ENCODE data around the gene OLFM2. TPM values are rescaled to one million over a fixed set of nuclear protein-coding genes. Genes with fewer than 3 reads are reported as not detected.

OLFM2 gene
- total and polyA plus RNA-seq, 10 donors = 1.5 to 4.6 (median 2.5) TPM

GRCh38 chr19:9839415-9839814, 96.9 kb downstream of the OLFM2 start:
- intact Hi-C loops (cut with DNase I; ENCODE audit: low total_unique reads) = no loop called here
- peaks cover 12 to 39% (median 25%) of the 10 kb centered on the region in 6 donors for H3K4me1 ChIP-seq
- H3K4me3 ChIP-seq = no peak overlapping the region
- no peak overlapping the region for H3K27ac ChIP-seq
- H3K36me3 ChIP-seq = peaks cover 3 to 71% (median 62%) of the 10 kb centered on the region in 6 donors
- H3K27me3 ChIP-seq (replicated peaks in 1 of 7) = no peaks in the 10 kb centered on the region
- no peak for DNase-seq
- WGBS, 5 donors = 80 to 95% (median 87%) methylated on average over 1 of the region's 1 CpG
- TF ChIP-seq POLR2AphosphoS5 (IDR thresholded peaks at IDR 0.05) = no peak
- no peak for TF ChIP-seq CTCF (IDR thresholded peaks at IDR 0.05 in 8 of 11, conservative IDR thresholded peaks at IDR 0.05 in 3 of 11)
- TF ChIP-seq POLR2A (IDR thresholded peaks at IDR 0.05) = no peak
- H3K9me3 ChIP-seq = peaks cover 0 to 14% (median 9%) of the 10 kb centered on the region in 8 donors

GRCh38 chr19:9838324-9838723, 98.0 kb downstream of the OLFM2 start:
- peaks cover 3 to 60% (median 52%) of the 10 kb centered on the region in 6 donors for H3K36me3 ChIP-seq
- DNase-seq = no peak
- 89 to 97% (median 92%) methylated on average over 5 to 15 of the region's 15 CpGs for WGBS, 5 donors
- intact Hi-C loops (cut with DNase I; ENCODE audit: low total_unique reads) = no loop called here
- H3K4me1 ChIP-seq = peaks cover 12 to 43% (median 28%) of the 10 kb centered on the region in 6 donors
- TF ChIP-seq POLR2A (IDR thresholded peaks at IDR 0.05) (no peak), POLR2AphosphoS5 (IDR thresholded peaks at IDR 0.05) (peak in 1 of 3 donors; percentile 10), CTCF (IDR thresholded peaks at IDR 0.05 in 8 of 11, conservative IDR thresholded peaks at IDR 0.05 in 3 of 11) (no peak)
- no peaks in the 10 kb centered on the region for H3K27me3 ChIP-seq (replicated peaks in 1 of 7)
- H3K27ac ChIP-seq = no peak overlapping the region
- no peak overlapping the region for H3K4me3 ChIP-seq
- peaks cover 0 to 5% (median under 1%) of the 10 kb centered on the region in 8 donors for H3K9me3 ChIP-seq

- WGBS, 5 donors = 8 to 16% (median 12%) methylated on average over 5 of the region's 5 CpGs
- H3K27ac ChIP-seq = peak overlapping the region in 1 of 8 donors; percentile 90
- peaks cover 12 to 43% (median 28%) of the 10 kb centered on the region in 6 donors for H3K4me1 ChIP-seq
- TF ChIP-seq POLR2AphosphoS5 (IDR thresholded peaks at IDR 0.05) (no peak), POLR2A (IDR thresholded peaks at IDR 0.05) (no peak), CTCF (IDR thresholded peaks at IDR 0.05 in 8 of 11, conservative IDR thresholded peaks at IDR 0.05 in 3 of 11) (no peak)
- no peaks in the 10 kb centered on the region for H3K9me3 ChIP-seq
- H3K4me3 ChIP-seq = peak overlapping the region; percentile 92 to 99 (median 98)
- intact Hi-C loops (cut with DNase I; ENCODE audit: low total_unique reads) = no loop called here
- H3K27me3 ChIP-seq (replicated peaks in 1 of 7) = no peaks in the 10 kb centered on the region
- H3K36me3 ChIP-seq = peaks cover under 1 to 42% (median 30%) of the 10 kb centered on the region in 6 donors
- no peak for DNase-seq
These were observed 100.3 kb downstream of the OLFM2 start for GRCh38 chr19:9836021-9836420.

- Histone ChIP-seq H3K4me3 (peak overlapping the region; percentile 92 to 99 (median 98)), H3K27me3 (replicated peaks in 1 of 7) (no peaks in the 10 kb centered on the region), H3K36me3 (peaks cover 0 to 42% (median 30%) of the 10 kb centered on the region in 6 donors), H3K9me3 (no peaks in the 10 kb centered on the region), H3K4me1 (peaks cover 12 to 43% (median 28%) of the 10 kb centered on the region in 6 donors), H3K27ac (peak overlapping the region; percentile 51 to 90 (median 77))
- 2 to 6% (median 3%) methylated on average over 8 to 28 of the region's 28 CpGs for WGBS, 5 donors
- TF ChIP-seq POLR2A (IDR thresholded peaks at IDR 0.05) (no peak), CTCF (IDR thresholded peaks at IDR 0.05 in 8 of 11, conservative IDR thresholded peaks at IDR 0.05 in 3 of 11) (no peak), POLR2AphosphoS5 (IDR thresholded peaks at IDR 0.05) (no peak)
- intact Hi-C loops (cut with DNase I; ENCODE audit: low total_unique reads) = no loop called here
- DNase-seq = no peak
These were observed 100.8 kb downstream of the OLFM2 start for GRCh38 chr19:9835507-9835949.

Measured in spleen (tissue), 11 donors.